ENCODE results near the gene ATP6V1C2.
"Not testable (repeated sequence)": the region's sequence is repeated elsewhere in the genome, so short reads cannot be mapped to it uniquely, and the experiment has no call there.

ATP6V1C2 gene

DNA sequence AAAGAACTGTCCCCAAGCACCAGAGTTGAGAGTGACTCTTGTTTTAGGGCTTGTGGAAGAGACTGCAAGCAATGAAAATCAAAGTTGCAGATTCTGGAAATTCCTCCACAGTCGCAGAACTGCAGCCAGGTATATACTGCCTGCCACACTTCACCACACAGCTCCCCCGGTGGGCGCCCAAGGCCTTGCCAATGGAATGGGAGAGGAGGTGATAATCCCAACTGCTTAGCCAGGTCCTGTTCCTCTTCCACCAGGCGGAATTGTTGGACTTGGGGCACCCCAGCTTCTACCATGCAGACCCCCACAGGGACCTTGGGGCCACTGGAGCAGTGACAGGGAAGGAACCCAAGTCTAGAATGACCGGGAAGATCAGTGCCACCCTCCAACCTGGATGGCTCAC is 96.0 kb downstream of the ATP6V1C2 start:
- no peak for DNase-seq

DNA sequence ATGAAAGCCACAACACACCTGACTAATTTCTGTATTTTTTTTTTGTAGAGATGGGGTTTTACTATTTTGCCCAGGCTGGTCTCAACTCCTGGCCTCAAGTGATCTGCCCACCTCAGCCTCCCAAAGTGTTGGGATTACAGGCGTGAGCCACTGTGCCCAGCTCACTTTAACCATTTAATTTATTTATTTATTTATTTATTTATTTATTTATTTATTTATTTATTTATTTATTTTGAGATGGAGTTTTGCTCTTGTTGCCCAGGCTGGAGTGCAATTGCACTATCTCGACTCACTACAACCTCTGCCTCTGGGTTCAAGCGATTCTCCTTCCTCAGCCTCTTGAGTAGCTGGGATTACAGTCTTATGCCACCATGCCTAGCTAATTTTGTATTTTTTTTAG is 96.9 kb downstream of the ATP6V1C2 start:
- DNase-seq = not testable (repeated sequence)

DNA sequence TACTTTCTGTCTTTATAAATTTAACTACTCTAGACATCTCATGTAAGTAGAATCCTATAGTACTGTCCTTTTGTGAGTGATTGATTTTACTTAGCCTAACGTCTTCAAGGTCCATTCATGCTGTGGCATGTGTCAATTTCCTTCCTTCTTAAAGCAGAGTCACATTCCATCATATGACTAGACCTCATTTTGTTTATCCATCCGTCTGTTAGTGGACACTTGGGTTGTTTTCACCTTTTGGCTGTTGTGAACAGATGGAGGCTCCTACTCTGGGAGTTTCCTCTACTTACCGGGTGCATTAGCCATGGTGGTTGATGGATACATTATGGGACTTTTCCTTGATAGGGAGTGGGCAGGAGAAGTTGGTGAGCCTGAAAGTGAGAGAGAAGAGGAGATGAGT is 97.6 kb downstream of the ATP6V1C2 start:
- no peak for DNase-seq

DNA sequence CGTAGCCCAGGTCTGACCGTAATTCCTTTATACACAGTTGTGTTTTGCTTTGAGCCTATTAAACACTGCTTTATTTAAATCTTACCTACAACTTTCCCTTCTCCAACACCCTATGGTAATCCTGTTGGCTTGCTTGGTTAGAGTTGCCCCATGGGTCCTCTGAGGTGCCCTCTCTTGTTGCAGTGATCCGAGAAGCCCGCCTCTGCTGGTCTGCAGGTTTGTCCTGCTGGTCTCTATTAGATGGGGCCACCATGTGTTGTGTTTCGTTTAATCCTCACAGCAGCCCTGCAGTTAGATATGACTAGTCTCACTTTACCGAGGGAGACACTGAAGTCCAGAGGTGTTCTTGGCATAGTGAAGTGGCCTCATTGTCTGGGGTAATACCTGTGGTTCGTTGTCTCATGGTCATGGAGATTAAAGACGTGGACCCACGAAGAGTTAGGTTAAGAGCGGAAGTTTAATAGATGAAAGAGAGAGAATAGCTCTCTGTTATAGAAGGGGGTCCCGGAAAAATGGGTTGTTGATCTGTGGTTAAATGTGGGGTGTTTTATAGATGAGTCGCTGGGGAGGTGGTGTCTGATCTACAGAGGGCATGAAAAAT is 98.4 kb downstream of the ATP6V1C2 start:
- no peak for DNase-seq

DNA sequence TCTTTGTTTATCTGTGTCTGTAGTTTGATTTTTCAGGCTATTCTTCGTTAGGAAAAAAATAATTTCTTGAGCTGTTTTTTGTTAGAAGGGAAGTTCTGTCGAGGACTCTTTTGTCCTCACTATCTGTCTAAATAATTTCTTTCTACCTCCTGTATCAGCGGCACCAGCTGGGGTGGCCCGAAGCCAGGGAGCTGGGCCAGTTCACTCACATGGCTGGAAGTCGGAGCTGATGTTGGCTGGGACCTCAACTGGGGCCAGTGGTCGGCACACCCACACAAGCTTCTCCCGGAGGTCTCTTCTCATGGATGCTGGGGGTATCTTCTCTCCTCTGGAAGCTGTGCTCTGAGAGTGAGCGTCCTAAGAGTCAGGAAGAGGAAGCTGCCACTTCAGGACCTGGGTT is 99.1 kb downstream of the ATP6V1C2 start:
- no peak for DNase-seq

DNA sequence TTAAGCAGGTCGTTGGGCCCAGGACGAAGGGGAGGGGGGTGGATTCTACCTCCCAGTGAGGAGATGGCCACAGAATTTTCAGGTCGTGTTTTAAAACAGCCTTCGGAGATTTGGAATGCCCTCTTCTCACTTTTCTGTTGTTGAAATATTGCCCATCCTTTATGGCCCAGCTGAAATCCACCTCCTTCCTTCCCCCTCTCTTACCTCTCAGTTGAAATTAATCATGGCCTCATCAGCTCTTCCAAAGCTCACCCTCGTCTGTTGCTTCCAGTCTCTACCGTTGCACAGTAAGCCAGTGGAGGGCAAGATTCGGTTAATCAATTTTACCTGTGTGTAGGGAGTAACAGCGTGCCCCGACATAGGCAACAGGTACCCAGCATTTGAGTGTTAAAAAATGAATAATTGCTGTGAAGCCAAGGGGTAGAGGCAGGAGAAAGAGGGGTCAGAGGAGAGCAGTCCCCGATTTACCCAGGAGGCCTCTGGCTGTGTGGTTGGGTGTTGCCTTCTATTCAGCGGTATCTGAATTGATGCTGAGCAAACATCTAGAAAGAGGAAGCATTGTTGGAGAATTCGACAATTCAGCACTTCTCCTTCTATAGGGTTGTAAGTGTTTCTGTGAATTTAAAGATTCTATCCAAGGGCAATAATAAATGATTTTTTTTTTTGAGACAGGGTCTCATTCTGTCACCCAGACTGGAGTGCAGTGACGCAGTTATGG is 99.7 kb downstream of the ATP6V1C2 start:
- no peak for DNase-seq

DNA sequence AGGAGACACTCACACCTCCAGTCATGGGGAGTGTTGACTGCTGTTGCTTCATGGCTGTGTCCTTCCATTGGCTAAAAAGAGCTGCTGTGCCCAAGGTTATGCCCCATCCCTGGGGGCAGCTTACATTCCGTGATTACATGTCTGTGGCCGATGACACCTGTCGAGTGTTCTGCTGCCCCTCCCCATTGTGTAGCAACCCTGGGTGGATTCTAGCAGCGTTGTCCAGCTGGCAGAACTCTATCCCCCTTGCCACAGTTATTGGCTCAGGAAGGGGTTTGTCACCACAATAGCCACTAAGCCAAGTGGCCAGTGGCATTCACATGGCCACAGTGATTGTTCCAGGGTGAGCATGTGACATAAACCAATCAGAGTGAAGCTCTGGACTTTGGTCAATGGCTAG is 102.8 kb downstream of the ATP6V1C2 start:
- no peak for DNase-seq

DNA sequence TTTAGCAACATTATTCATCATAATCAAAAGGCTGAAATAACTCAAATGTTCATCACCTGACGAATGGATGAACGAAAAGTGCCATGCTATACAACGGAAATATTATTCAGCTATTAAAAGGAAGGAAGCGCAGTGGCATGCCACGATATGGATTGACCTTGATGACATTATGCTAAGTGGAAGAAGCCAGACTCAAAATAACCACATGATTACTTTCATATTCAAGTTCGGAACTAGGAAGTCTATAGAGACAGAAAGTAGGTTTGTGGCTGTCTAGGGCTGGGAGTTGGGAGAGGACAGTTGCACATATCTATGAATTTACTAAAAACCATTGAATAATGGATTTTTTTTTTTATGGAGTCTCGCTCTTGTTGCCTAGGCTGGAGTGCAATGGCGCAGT is 104.6 kb downstream of the ATP6V1C2 start:
- no peak for DNase-seq

DNA sequence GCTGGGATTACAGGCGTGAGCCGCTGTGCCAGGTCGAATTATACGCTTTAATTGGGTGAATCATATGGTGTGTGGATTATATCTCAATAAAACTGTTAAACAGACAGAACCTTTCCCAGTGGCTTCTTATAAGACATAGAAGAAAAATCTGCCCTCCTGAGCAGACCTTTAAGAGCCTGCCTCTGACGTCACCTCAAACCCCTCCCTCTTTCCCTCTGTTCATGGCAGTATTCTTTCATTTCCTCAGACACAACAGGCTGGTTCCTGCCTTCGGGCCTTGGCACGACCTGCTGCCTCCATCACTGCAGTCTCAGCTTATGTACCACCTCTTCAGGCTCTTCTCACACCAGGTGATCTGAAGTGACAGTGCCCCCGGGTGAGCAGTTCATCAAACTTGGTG is 105.2 kb downstream of the ATP6V1C2 start:
- DNase-seq = no peak

DNA sequence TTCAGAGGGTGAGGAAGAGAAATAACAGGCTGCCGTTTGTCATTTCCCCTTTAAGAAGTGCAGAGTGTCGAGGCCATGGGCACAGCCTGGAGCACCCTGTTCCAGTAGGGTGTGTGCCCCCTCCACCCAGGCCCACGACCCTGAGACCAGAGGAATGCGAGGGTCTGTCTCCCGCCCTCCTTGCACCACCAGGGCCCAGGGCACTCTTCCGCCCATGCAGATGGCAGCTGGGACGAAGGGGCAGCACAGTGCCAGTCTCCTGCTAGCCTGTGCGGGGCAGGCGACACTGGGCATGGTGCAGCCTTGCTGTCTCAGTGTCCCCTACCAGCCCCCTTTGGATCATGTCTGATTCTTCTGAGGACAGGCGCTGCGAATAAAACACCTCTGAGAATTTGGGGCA is 106.9 kb downstream of the ATP6V1C2 start:
- no peak for DNase-seq

DNA sequence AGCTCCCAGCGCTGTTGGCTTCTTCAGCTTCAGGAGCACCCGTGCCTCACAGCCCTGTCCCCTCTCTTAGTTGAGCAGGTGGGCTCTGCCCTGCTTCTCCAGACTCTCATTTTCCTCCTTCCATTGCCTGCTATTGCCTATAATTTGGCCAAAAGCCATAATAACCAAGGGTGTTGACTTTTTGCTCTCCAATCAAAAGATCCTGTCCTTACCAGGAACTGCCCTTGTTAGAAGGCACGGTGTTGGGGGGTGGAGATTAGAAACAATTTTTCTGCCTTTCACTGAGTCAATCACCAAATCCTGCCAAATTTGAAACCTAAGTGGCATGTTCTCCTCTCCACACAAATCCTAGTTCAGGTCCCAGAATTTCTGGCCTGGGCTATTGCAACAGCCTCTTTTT is 107.9 kb downstream of the ATP6V1C2 start:
- DNase-seq = no peak

DNA sequence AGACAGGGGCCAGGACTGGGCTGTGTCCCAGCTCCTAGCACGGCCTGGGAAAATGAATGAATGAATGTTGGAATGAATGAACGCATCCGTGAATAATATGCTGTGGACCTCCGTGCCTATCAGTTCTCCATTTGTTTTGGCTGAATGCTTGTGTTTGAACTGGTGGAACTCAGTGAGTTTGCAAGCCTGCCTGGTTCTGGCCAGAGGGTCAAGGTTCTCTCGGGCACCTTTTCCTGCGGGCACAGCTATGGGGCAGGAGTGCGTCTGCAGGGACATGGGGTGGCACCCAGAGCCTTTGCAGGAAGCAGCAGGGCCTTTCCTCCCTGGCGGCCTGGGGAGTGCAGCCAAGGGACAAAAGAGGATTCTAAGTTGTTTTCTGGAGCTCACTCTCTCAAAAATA is 108.8 kb downstream of the ATP6V1C2 start:
- no peak for DNase-seq

DNA sequence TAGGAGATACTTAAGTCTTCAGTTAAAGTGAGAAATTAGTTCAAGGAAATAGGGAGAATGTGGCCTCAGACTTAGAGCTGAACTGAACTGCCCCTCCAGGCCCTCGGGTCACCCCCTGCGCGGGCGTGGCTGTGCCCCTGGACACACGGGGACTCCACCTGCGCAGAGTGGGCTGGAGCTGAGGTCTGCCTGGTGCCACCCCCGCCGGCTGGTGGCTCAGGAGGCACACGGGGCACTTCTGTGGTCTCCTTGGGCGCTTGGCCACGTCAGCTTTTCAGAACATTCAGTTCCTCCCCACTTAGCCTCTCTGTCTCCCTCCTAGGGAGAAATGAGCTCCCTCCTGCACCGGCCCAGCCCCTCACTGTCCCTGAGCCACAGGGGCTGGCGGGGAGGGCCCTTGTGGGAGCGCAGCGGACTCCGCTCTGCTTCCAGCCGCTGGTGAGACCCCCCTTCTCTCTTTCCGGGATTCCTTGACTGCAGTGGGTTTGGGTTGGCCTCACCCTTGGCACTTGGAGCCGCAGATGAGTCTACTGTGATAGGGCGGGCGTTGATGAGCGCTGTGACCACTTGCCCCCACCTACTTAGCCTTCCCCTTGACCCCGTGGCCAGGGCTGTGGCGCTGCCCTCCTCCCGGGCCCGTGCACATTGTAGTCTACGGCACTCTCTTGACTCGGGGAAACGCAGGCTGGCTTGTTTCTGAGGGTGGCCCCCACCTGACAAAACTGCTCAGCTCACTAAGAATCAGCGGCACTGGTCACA is 109.4 kb downstream of the ATP6V1C2 start:
- DNase-seq = no peak

DNA sequence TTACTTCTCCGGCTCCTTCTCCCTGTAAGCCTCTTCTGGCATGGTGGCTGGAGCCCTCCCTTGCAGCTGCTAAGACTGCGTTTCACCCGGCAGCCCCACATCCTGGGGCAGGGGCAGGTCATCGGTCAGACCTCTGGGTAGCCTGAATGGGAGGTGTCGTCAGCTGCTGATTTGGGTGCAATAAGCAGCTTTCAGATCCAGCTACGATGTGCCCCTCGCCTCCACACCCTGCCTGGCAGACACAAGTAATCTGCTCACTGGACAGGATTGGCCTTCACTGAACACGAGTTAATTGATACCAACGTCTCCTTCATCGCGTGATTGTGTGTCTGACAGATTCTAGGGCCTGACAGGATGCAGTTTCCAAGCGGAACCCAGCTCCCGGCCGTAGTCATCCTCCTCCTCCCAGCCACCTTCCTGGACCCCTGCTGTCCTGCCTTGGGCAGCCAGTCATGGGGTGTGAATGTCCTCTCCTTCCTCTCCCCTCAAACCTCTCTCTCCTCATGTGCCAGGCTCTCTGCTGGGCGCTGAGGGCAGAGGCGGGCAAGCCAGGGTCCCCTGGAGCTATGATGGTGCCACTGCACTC is 110.1 kb downstream of the ATP6V1C2 start:
- DNase-seq = no peak

DNA sequence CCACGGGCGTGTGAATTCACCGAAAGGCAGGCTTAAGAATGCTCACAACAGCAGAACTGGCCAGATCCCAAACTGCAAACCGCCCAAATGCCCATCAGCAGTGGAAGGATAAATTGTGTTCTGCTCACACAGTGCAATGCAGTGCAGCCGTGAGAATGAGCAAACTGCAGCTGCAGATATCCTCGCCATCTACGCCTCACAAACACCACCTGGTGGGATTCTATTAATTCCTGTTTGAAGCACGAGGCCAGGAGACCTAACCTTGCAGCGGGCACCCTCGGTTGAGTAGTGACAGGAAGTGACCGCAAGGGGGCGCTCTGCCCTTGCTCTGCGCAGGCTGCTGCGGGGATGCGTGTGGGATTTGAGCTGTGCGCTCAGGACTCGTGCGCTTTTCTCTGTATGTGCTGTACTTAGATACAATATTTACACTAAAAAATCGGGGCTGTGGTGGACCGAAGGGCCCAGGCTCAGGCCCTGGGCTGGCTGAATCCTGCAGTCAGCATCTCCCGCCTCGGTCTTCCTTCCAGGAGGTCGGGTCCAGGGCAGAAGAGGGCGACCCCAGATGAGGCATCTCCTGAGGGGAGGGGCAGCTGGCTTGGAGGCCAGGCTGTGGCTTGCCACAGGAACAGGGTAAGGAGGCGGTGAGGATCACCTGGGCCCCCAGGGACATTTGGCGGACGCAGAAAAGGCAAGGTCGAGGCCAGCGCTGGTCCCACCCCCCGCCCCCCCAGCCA is 110.9 kb downstream of the ATP6V1C2 start:
- DNase-seq = no peak

DNA sequence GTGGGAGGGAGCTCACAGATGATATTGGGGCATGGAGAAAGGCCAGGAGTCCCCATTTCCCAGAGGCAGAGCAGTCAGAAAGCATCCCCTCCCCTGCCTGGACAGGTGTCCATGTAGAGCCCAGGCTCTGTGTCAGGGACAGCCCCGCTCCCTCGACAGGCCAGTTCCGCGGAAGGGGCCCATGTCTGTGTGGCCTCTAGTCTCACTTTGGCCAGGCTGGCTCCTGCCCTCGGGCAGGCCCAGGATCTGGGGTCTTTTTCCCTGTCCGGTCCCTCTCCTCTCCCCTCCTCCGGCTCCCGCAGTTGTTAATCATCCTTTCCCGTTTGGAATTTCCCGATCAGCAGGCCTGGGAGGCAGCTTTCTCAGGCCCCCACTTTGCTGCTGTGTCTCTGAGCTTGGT is 111.6 kb downstream of the ATP6V1C2 start:
- no peak for DNase-seq

DNA sequence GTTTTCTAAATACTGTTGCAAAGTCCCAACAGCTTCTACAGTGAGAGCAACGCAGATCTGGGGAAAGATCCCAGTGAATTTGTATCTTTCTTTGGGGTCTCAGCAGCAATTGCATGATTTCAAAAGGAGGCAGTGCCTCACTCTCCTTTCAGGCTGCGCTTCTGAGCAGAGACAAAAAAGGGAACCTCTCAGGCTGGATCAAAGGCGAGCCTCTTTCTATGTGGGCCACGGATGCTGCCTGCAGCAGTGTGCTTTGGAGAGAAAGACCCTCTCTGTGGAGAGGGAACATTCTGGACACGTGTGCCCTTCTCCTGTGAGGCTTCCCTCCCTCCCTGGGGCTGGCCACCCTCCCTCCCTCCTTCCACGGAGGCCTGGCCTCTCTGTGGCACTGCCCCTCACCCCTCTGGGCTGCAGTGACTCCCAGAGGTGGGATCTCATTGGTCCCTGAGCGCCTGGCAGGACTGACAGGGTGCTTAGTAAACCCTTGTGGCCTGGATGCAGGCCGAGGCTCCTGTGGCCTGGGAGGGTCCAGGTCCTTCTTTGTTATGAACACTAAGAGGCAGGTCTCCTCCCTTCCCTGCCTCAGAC is 112.7 kb downstream of the ATP6V1C2 start:
- no peak for DNase-seq

Measured in SIG-M5 (cell line).